ENCODE results near the gene EFNA2.
A peak's percentile ranks its signal among the peaks of the same experiment; 100 is the strongest.

EFNA2 gene

GRCh38 chr19:1285737-1286360 is at the start of gene EFNA2:
TSS of gene EFNA2 (plus strand) at chr19:1285873. CDS start at chr19:1286169, 296 bp downstream.
- 0 out of 2 replicates have a peak within 1 kb of the TSS, but pooled peaks have one; percentile 2 for H3K4me3 ChIP-seq (ENCODE audit: low read depth, low read length)
- peak; percentile 19; the same call in 1 of the 2 replicates for TF ChIP-seq CTCF (IDR thresholded peaks at IDR 0.05; ENCODE audit: control insufficient read depth, extremely low read depth, insufficient read depth)
- DNase-seq (ENCODE audit: low read depth): no peak

- peak overlapping the region; percentile 61 for H3K4me3 ChIP-seq (ENCODE audit: low read depth, low read length)
- no peak for DNase-seq (ENCODE audit: low read depth)
- no peak for TF ChIP-seq CTCF (IDR thresholded peaks at IDR 0.05; ENCODE audit: control insufficient read depth, extremely low read depth, insufficient read depth)
These were observed 49.1 kb upstream of the EFNA2 start for GRCh38 chr19:1236576-1236975.

GRCh38 chr19:1237027-1237659 is 48.5 kb upstream of the EFNA2 start:
- no peak for DNase-seq (ENCODE audit: low read depth)
- H3K4me3 ChIP-seq (ENCODE audit: low read depth, low read length): peak overlapping the region; percentile 61
- TF ChIP-seq CTCF (IDR thresholded peaks at IDR 0.05; ENCODE audit: control insufficient read depth, extremely low read depth, insufficient read depth): no peak

- no peak for DNase-seq (ENCODE audit: low read depth)
- no peak for TF ChIP-seq CTCF (IDR thresholded peaks at IDR 0.05; ENCODE audit: control insufficient read depth, extremely low read depth, insufficient read depth)
- H3K4me3 ChIP-seq (ENCODE audit: low read depth, low read length): peak within 1 kb of the TSS; percentile 61
These were observed 47.8 kb upstream of the EFNA2 start, which contains the start of gene CBARP for GRCh38 chr19:1237754-1238368. TSS of gene CBARP (minus strand) at chr19:1238005. CDS start at chr19:1236100, 1,905 bp downstream.

GRCh38 chr19:1238369-1239303 is 47.0 kb upstream of the EFNA2 start:
- no peak for TF ChIP-seq CTCF (IDR thresholded peaks at IDR 0.05; ENCODE audit: control insufficient read depth, extremely low read depth, insufficient read depth)
- DNase-seq (ENCODE audit: low read depth): no peak
- peak overlapping the region; percentile 23; the same call in 1 of the 2 replicates for H3K4me3 ChIP-seq (ENCODE audit: low read depth, low read length)

GRCh38 chr19:1239420-1239795 is 46.3 kb upstream of the EFNA2 start:
- no peak for TF ChIP-seq CTCF (IDR thresholded peaks at IDR 0.05; ENCODE audit: control insufficient read depth, extremely low read depth, insufficient read depth)
- no peak overlapping the region for H3K4me3 ChIP-seq (ENCODE audit: low read depth, low read length)
- no peak for DNase-seq (ENCODE audit: low read depth)
